ENCODE data around the gene HNRNPC.

HNRNPC gene

GRCh38 chr14:21255385-21256101 lies 13.7 kb downstream of the HNRNPC start:
- Histone ChIP-seq H3K4me3 (ENCODE audit: low read length) (no peak overlapping the region), H3K27ac (ENCODE audit: low read depth, low read length) (no peak overlapping the region), H3K4me1 (ENCODE audit: control insufficient read depth, insufficient read depth, low read length) (peaks cover 4% of the 10 kb centered on the region), H3K36me3 (ENCODE audit: control insufficient read depth, insufficient read depth, low read length) (peaks cover 9% of the 10 kb centered on the region), H3K27me3 (ENCODE audit: control insufficient read depth, insufficient read depth, low read length) (no peaks in the 10 kb centered on the region), H3K9ac (ENCODE audit: low read length) (no peak overlapping the region)

DNA sequence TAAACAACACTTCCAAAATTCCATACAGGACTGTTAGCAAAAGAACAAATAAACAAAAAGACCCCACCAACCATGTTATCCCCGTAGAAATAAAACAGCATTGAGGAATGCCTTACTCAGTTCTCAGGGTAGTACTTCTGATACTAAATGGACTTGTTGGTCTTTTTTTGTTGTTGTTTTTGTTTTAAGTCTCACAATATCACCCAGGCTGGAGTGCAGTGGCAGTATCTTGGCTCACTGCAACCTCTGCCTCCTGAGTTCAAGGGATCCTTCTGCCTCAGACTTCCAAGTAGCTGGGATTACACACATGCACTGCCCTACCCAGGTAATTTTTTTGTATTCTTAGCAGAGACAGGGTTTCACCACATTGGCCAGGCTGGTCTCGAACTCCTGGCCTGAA lies 17.1 kb downstream of the HNRNPC start:
- Histone ChIP-seq H3K27me3 (ENCODE audit: control insufficient read depth, insufficient read depth, low read length) (no peaks in the 10 kb centered on the region), H3K9ac (ENCODE audit: low read length) (no peak overlapping the region), H3K36me3 (ENCODE audit: control insufficient read depth, insufficient read depth, low read length) (peaks cover 9% of the 10 kb centered on the region), H3K4me1 (ENCODE audit: control insufficient read depth, insufficient read depth, low read length) (peaks cover 4% of the 10 kb centered on the region), H3K4me3 (ENCODE audit: low read length) (no peak overlapping the region), H3K27ac (ENCODE audit: low read depth, low read length) (no peak overlapping the region)

DNA sequence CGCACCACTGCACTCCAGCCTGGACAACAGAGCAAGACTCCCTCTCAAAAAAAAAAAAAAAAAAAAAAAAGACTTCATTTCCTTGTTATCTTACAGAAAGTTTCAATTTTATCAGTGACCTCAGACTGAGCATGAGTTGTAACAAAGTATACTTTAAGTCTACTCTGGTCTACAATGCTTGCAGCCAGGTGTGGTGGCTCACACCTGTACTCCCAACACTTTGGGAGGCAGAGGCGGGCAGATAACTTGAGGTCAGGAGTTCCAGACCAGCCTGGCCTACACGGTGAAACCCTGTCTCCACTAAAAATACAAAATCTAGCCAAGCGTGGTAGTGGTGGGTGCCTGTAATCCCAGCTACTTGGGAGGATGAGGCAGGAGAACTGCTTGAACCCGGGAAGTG lies 18.0 kb downstream of the HNRNPC start:
- Histone ChIP-seq H3K27me3 (ENCODE audit: control insufficient read depth, insufficient read depth, low read length) (no peaks in the 10 kb centered on the region), H3K36me3 (ENCODE audit: control insufficient read depth, insufficient read depth, low read length) (peaks cover 4% of the 10 kb centered on the region), H3K4me1 (ENCODE audit: control insufficient read depth, insufficient read depth, low read length) (peaks cover 6% of the 10 kb centered on the region), H3K4me3 (ENCODE audit: low read length) (no peak overlapping the region), H3K9ac (ENCODE audit: low read length) (no peak overlapping the region), H3K27ac (ENCODE audit: low read depth, low read length) (no peak overlapping the region)

- H3K27ac ChIP-seq (ENCODE audit: low read depth, low read length) = no peak overlapping the region
- no peak overlapping the region for H3K9ac ChIP-seq (ENCODE audit: low read length)
- peaks cover 11% of the 10 kb centered on the region for H3K36me3 ChIP-seq (ENCODE audit: control insufficient read depth, insufficient read depth, low read length)
- H3K4me1 ChIP-seq (ENCODE audit: control insufficient read depth, insufficient read depth, low read length) = peaks cover 2% of the 10 kb centered on the region
- no peak overlapping the region for H3K4me3 ChIP-seq (ENCODE audit: low read length)
- no peaks in the 10 kb centered on the region for H3K27me3 ChIP-seq (ENCODE audit: control insufficient read depth, insufficient read depth, low read length)
Measured at GRCh38 chr14:21248739-21249411, 20.4 kb downstream of the HNRNPC start.

- Histone ChIP-seq H3K9ac (ENCODE audit: low read length) (no peak overlapping the region), H3K36me3 (ENCODE audit: control insufficient read depth, insufficient read depth, low read length) (peaks cover 11% of the 10 kb centered on the region), H3K4me1 (ENCODE audit: control insufficient read depth, insufficient read depth, low read length) (peaks cover 2% of the 10 kb centered on the region), H3K27ac (ENCODE audit: low read depth, low read length) (no peak overlapping the region), H3K27me3 (ENCODE audit: control insufficient read depth, insufficient read depth, low read length) (no peaks in the 10 kb centered on the region), H3K4me3 (ENCODE audit: low read length) (no peak overlapping the region)
Measured at GRCh38 chr14:21248338-21248737, 20.9 kb downstream of the HNRNPC start.

DNA sequence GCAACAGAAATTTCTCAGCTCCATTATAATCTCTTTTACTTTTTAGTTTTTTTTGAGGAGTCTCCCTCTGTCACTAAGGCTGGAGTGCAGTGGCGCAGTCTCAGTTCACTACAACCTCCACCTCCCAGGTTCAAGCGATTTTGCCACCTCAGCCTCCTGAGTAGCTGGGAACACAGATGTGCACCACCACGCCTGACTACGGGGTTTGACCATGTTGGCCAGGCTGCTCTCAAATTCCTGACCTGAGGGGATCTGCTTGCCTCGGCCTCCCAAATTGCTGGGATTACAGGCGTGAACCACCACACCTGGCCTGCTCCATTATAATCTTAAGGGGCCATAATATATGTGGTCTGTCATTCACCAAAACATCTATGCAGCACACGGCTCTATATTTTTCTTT lies 23.4 kb downstream of the HNRNPC start:
- Histone ChIP-seq H3K4me3 (ENCODE audit: low read length) (no peak overlapping the region), H3K27ac (ENCODE audit: low read depth, low read length) (no peak overlapping the region), H3K36me3 (ENCODE audit: control insufficient read depth, insufficient read depth, low read length) (peaks cover 7% of the 10 kb centered on the region), H3K27me3 (ENCODE audit: control insufficient read depth, insufficient read depth, low read length) (no peaks in the 10 kb centered on the region), H3K4me1 (ENCODE audit: control insufficient read depth, insufficient read depth, low read length) (peaks cover 2% of the 10 kb centered on the region), H3K9ac (ENCODE audit: low read length) (no peak overlapping the region)

DNA sequence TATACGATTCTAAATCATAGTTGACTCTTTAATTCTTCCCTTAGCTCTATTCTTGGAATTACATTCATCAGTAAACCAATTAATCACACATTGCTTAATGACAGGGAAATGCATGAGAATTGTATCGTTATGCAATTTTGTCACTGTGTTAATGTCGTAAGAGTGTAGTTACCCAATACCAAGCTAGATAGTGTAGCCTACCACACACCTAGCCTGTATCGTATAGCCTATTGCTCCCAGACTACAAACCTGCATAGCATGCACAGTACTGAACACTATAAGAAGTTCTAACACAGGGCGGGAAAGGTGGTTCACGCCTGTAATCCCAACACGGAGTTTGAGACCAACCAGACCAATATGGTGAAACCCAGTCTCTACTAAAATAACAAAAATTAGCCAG lies 24.7 kb downstream of the HNRNPC start:
- Histone ChIP-seq H3K27me3 (ENCODE audit: control insufficient read depth, insufficient read depth, low read length) (no peaks in the 10 kb centered on the region), H3K4me3 (ENCODE audit: low read length) (no peak overlapping the region), H3K27ac (ENCODE audit: low read depth, low read length) (no peak overlapping the region), H3K36me3 (ENCODE audit: control insufficient read depth, insufficient read depth, low read length) (peaks cover 7% of the 10 kb centered on the region), H3K9ac (ENCODE audit: low read length) (no peak overlapping the region), H3K4me1 (ENCODE audit: control insufficient read depth, insufficient read depth, low read length) (peaks cover 2% of the 10 kb centered on the region)

GRCh38 chr14:21241218-21241819 lies 27.9 kb downstream of the HNRNPC start:
- Histone ChIP-seq H3K36me3 (ENCODE audit: control insufficient read depth, insufficient read depth, low read length) (peaks cover 7% of the 10 kb centered on the region), H3K4me1 (ENCODE audit: control insufficient read depth, insufficient read depth, low read length) (no peaks in the 10 kb centered on the region)

GRCh38 chr14:21240417-21240816 lies 28.8 kb downstream of the HNRNPC start:
- Histone ChIP-seq H3K9ac (ENCODE audit: low read length) (no peak overlapping the region), H3K36me3 (ENCODE audit: control insufficient read depth, insufficient read depth, low read length) (peaks cover 3% of the 10 kb centered on the region), H3K4me1 (ENCODE audit: control insufficient read depth, insufficient read depth, low read length) (no peaks in the 10 kb centered on the region), H3K27ac (ENCODE audit: low read depth, low read length) (no peak overlapping the region), H3K4me3 (ENCODE audit: low read length) (no peak overlapping the region), H3K27me3 (ENCODE audit: control insufficient read depth, insufficient read depth, low read length) (no peaks in the 10 kb centered on the region)

More at GRCh38 chr14:21241218-21241819, 27.9 kb downstream of the HNRNPC start:
- H3K27ac ChIP-seq (ENCODE audit: low read depth, low read length) = no peak overlapping the region
- no peak overlapping the region for H3K9ac ChIP-seq (ENCODE audit: low read length)
- H3K27me3 ChIP-seq (ENCODE audit: control insufficient read depth, insufficient read depth, low read length) = no peaks in the 10 kb centered on the region
- H3K4me3 ChIP-seq (ENCODE audit: low read length) = no peak overlapping the region

- Histone ChIP-seq H3K4me1 (ENCODE audit: control insufficient read depth, insufficient read depth, low read length) (no peaks in the 10 kb centered on the region), H3K27me3 (ENCODE audit: control insufficient read depth, insufficient read depth, low read length) (no peaks in the 10 kb centered on the region), H3K36me3 (ENCODE audit: control insufficient read depth, insufficient read depth, low read length) (no peaks in the 10 kb centered on the region), H3K27ac (ENCODE audit: low read depth, low read length) (no peak overlapping the region), H3K9ac (ENCODE audit: low read length) (no peak overlapping the region), H3K4me3 (ENCODE audit: low read length) (no peak overlapping the region)
Measured at GRCh38 chr14:21238823-21239518, 30.3 kb downstream of the HNRNPC start.

- no peaks in the 10 kb centered on the region for H3K27me3 ChIP-seq (ENCODE audit: control insufficient read depth, insufficient read depth, low read length)
- H3K4me1 ChIP-seq (ENCODE audit: control insufficient read depth, insufficient read depth, low read length) = no peaks in the 10 kb centered on the region
- no peak overlapping the region for H3K27ac ChIP-seq (ENCODE audit: low read depth, low read length)
- H3K36me3 ChIP-seq (ENCODE audit: control insufficient read depth, insufficient read depth, low read length) = peaks cover 3% of the 10 kb centered on the region
- no peak overlapping the region for H3K4me3 ChIP-seq (ENCODE audit: low read length)
- no peak overlapping the region for H3K9ac ChIP-seq (ENCODE audit: low read length)
Measured at GRCh38 chr14:21236948-21237797, 32.1 kb downstream of the HNRNPC start.

DNA sequence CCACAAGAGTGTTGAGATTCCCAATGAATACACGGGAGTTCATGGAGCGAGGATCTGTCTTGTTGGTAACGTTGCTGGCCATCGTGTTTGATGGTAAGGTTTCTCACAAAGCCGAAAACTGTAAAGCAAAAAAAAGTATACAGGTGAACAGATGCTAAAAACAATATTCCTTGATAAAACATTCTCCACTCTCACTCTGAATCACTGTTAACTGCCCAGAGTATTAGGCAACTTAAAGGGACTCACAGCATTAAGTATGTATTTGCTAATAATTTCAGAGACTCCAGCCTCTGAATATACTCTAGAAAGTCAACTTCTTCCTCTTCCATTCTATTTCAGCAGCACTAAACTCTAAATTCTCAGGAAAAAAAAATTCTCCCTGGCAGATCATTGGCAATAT lies 35.1 kb downstream of the HNRNPC start:
- peaks cover 15% of the 10 kb centered on the region for H3K36me3 ChIP-seq (ENCODE audit: control insufficient read depth, insufficient read depth, low read length)
- no peaks in the 10 kb centered on the region for H3K27me3 ChIP-seq (ENCODE audit: control insufficient read depth, insufficient read depth, low read length)
- no peak overlapping the region for H3K27ac ChIP-seq (ENCODE audit: low read depth, low read length)
- no peaks in the 10 kb centered on the region for H3K4me1 ChIP-seq (ENCODE audit: control insufficient read depth, insufficient read depth, low read length)
- no peak overlapping the region for H3K4me3 ChIP-seq (ENCODE audit: low read length)
- H3K9ac ChIP-seq (ENCODE audit: low read length) = no peak overlapping the region

Data from rectal smooth muscle tissue (tissue), 1 donor.